Left lung (tissue), 10 donors: ENCODE results near the gene SCAMP5. TPM values are rescaled to one million over a fixed set of nuclear protein-coding genes. Genes with fewer than 3 reads are reported as not detected.

ENCODE experiments used
- ATAC-seq: fragments of 200-7000 bp; cut with Tn5 transposase; one replicate; pipeline ENCODE4 v1.9.1; 2020; ENCODE audit warnings: moderate library complexity
- DNase-seq, 4 donors: peaks; one replicate each; pipeline ENCODE4 v3.0.0-alpha.2; 2013 to 2020
- H3K27ac ChIP-seq, 2 donors: fragments of 200-600 bp; sonication (generic) in 1 of 2; one replicate each; pipeline versions ENCODE4 v1.5.0 to v1.8.0; 2020 to 2021
- H3K27me3 ChIP-seq, 2 donors: fragments of 200-600 bp; sonication (generic) in 1 of 2; one replicate each; pipeline versions ENCODE4 v1.5.0 to v1.8.0; 2020 to 2021
- H3K36me3 ChIP-seq, 2 donors: fragments of 200-600 bp; sonication (generic) in 1 of 2; one replicate each; pipeline versions ENCODE4 v1.5.0 to v1.8.0; 2020 to 2021
- H3K4me1 ChIP-seq, 2 donors: fragments of 200-600 bp; one replicate each; pipeline ENCODE4 v1.8.0; 2021
- H3K4me3 ChIP-seq, 2 donors: fragments of 200-600 bp; sonication (generic) in 1 of 2; one replicate each; pipeline versions ENCODE4 v1.5.0 to v1.8.0; 2020 to 2021; ENCODE audit warnings: mild to moderate bottlenecking in 1 of 2
- H3K9me3 ChIP-seq, 2 donors: fragments of 200-600 bp; sonication (generic) in 1 of 2; one replicate each; pipeline versions ENCODE4 v1.5.0 to v1.8.0; 2020 to 2021
- CTCF ChIP-seq, 2 donors: fragments of 200-600 bp; sonication (generic) in 1 of 2; IDR thresholded peaks; one replicate each; pipeline versions ENCODE4 v1.5.0 to v1.8.0; 2021; ENCODE audit warnings: antibody characterized with exemption in 2 of 2
- intact Hi-C, 2 donors: fragments of 100-400 bp; cut with DNase I; formaldehyde crosslinking; loops; one replicate each; pipeline versions ENCODE4 v1.11.2 to v1.14.2; 2022
- polyA plus RNA-seq, 6 donors: library from polyadenylated mRNA; unstranded; fragments of 120-200 nt; gene quantifications; one replicate each; pipeline ENCODE4 v1.2.1, GENCODE V29; 2013; ENCODE audit not compliant: insufficient read length in 6 of 6
- total RNA-seq, 2 donors: library from RNA; stranded (reverse); fragmentation: NEBNext Ultra II Directional; extraction: Animal tissue kit (Norgen Biotek cat#: 25700); gene quantifications; one replicate each; pipeline ENCODE4 v1.2.1, GENCODE V29; 2021
- donor health status: DM: no; HTN: yes; CAD: no.
- donor health status: DM: no; HTN: no; CAD: no.

Gene SCAMP5
- total and polyA plus RNA-seq, 8 donors = 1.9 to 31.3 (median 13.8) TPM

- ATAC-seq (no peak), DNase-seq (no peak)
- H3K4me3 ChIP-seq = no peak overlapping the region
- peaks cover 0 to 3% of the 10 kb centered on the region in 2 donors for H3K9me3 ChIP-seq
- H3K36me3 ChIP-seq = no peaks in the 10 kb centered on the region
- TF ChIP-seq CTCF (IDR thresholded peaks at IDR 0.05) = no peak
- no peak overlapping the region for H3K27ac ChIP-seq
- H3K27me3 ChIP-seq = no peaks in the 10 kb centered on the region
- intact Hi-C loops = no loop called here
- peaks cover 0 to 64% of the 10 kb centered on the region in 2 donors for H3K4me1 ChIP-seq
Observed at GRCh38 chr15:75064846-75065245, 69.5 kb downstream of the SCAMP5 start.

- Histone ChIP-seq H3K4me1 (peaks cover 0 to 70% of the 10 kb centered on the region in 2 donors), H3K27ac (no peak overlapping the region), H3K9me3 (peaks cover 0 to 3% of the 10 kb centered on the region in 2 donors), H3K4me3 (no peak overlapping the region), H3K27me3 (no peaks in the 10 kb centered on the region), H3K36me3 (no peaks in the 10 kb centered on the region)
- ATAC-seq (peak; percentile 7), DNase-seq (no peak)
- no peak for TF ChIP-seq CTCF (IDR thresholded peaks at IDR 0.05)
- intact Hi-C loops = no loop called here
Observed at GRCh38 chr15:75065467-75065850, 70.1 kb downstream of the SCAMP5 start.

GRCh38 chr15:75065851-75066509, 70.6 kb downstream of the SCAMP5 start:
- TF ChIP-seq CTCF (IDR thresholded peaks at IDR 0.05) = no peak
- H3K9me3 ChIP-seq = peaks cover 0 to 3% of the 10 kb centered on the region in 2 donors
- DNase-seq (no peak), ATAC-seq (peak; percentile 18)
- no peaks in the 10 kb centered on the region for H3K36me3 ChIP-seq
- H3K27ac ChIP-seq = no peak overlapping the region
- H3K4me1 ChIP-seq = peaks cover 0 to 72% of the 10 kb centered on the region in 2 donors
- H3K4me3 ChIP-seq = no peak overlapping the region
- intact Hi-C loops = no loop called here
- no peaks in the 10 kb centered on the region for H3K27me3 ChIP-seq

- Histone ChIP-seq H3K4me3 (no peak overlapping the region), H3K27ac (no peak overlapping the region), H3K36me3 (no peaks in the 10 kb centered on the region), H3K4me1 (peaks cover 0 to 63% of the 10 kb centered on the region in 2 donors), H3K27me3 (no peaks in the 10 kb centered on the region), H3K9me3 (peaks cover 0 to 3% of the 10 kb centered on the region in 2 donors)
- ATAC-seq = peak; percentile 28
- intact Hi-C loops = no loop called here
- no peak for DNase-seq
- TF ChIP-seq CTCF (IDR thresholded peaks at IDR 0.05) = no peak
Observed at GRCh38 chr15:75067123-75067830, 71.9 kb downstream of the SCAMP5 start.

- Histone ChIP-seq H3K27me3 (no peaks in the 10 kb centered on the region), H3K4me3 (no peak overlapping the region), H3K36me3 (no peaks in the 10 kb centered on the region), H3K9me3 (peaks cover 0 to 3% of the 10 kb centered on the region in 2 donors), H3K27ac (no peak overlapping the region), H3K4me1 (peaks cover 0 to 77% of the 10 kb centered on the region in 2 donors)
- no peak for DNase-seq
- intact Hi-C loops = no loop called here
- no peak for TF ChIP-seq CTCF (IDR thresholded peaks at IDR 0.05)
- no peak for ATAC-seq
Observed at GRCh38 chr15:75068748-75069147, 73.4 kb downstream of the SCAMP5 start.
